Activated CD4-positive, alpha-beta memory T cell treated with anti-CD3 and anti-CD28 coated beads, Interleukin-2, amount 10 ng/mL, durations not matched to agents 7 days and 5 days (primary cell): ENCODE data around the gene DIAPH1. TPM values are rescaled to one million over a fixed set of nuclear protein-coding genes. Genes with fewer than 3 reads are reported as not detected.

Experiments
- CTCF ChIA-PET: fragments of 350-600 bp; sonication (Branson Sonifier 250); formaldehyde crosslinking; loops from one replicate; lab custom pipeline; 2021; ENCODE audit warnings: antibody characterized with exemption, inconsistent platforms; lab: Charles Lee
- POLR2A ChIA-PET: fragments of 350-600 bp; sonication (Branson Sonifier 250); formaldehyde crosslinking; loops from one replicate; lab custom pipeline; 2021; ENCODE audit warnings: antibody characterized with exemption; lab: Charles Lee
- DNase-seq: peaks from one replicate; pipeline ENCODE4 v3.0.0-alpha.2; 2020
- H3K27ac Mint-ChIP-seq: one replicate; pipeline ENCODE4 v1.8.0; 2021; ENCODE audit warnings: mild to moderate bottlenecking, mixed read lengths
- H3K27me3 Mint-ChIP-seq: one replicate; pipeline ENCODE4 v1.8.0; 2021; ENCODE audit warnings: mixed read lengths
- H3K36me3 Mint-ChIP-seq: one replicate; pipeline ENCODE4 v1.8.0; 2021; ENCODE audit warnings: low read depth, mixed read lengths
- H3K4me1 Mint-ChIP-seq: one replicate; pipeline ENCODE4 v1.8.0; 2021; ENCODE audit warnings: mixed read lengths
- H3K4me3 Mint-ChIP-seq: one replicate; pipeline ENCODE4 v1.8.0; 2021; ENCODE audit warnings: mild to moderate bottlenecking, mixed read lengths
- H3K9me3 Mint-ChIP-seq: one replicate; pipeline ENCODE4 v1.8.0; 2021; ENCODE audit warnings: mixed read lengths
- total RNA-seq, 2 experiments: library from RNA; stranded (reverse); gene quantifications; one replicate each; pipeline ENCODE4 v1.2.3, GENCODE V29; 2021

DIAPH1 gene
- total RNA-seq, 2 experiments from 2014 or later = 317 to 323 TPM

DNA sequence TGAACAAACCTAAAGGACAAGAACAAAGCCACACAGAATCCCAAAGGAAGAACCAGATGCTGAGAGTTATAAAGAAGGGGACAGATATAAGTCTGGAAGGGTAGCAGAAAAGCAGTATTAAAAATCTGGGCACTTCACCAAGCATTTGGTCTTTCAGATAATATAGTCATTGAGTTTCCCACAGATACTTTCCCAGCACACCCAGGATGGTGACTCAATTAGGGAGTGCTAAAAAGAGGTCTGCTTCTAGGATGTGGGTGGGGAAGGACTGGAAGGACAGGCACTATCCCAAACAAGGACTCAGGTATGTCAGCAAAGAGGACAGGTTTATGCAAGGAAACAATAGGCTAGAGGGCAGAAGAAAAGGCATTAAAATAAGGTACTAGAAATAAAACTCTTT is 59.3 kb downstream of the DIAPH1 start:
- Mint-ChIP-seq H3K9me3 (no peaks in the 10 kb centered on the region), H3K27ac (no peak overlapping the region), H3K4me3 (no peak overlapping the region), H3K4me1 (peaks cover 38% of the 10 kb centered on the region), H3K27me3 (no peaks in the 10 kb centered on the region), H3K36me3 (peaks cover 77% of the 10 kb centered on the region)
- CTCF ChIA-PET = interaction anchor here (0.9 to 2.8 kb wide), 6 partner anchors 12 to 146 kb away, joined by 4 to 14 read pairs (median 10); partner anchors contain the start of genes DIAPH1, PCDHGA10 and PCDHGA11
- POLR2A ChIA-PET = no interaction called here
- no peak for DNase-seq

DNA sequence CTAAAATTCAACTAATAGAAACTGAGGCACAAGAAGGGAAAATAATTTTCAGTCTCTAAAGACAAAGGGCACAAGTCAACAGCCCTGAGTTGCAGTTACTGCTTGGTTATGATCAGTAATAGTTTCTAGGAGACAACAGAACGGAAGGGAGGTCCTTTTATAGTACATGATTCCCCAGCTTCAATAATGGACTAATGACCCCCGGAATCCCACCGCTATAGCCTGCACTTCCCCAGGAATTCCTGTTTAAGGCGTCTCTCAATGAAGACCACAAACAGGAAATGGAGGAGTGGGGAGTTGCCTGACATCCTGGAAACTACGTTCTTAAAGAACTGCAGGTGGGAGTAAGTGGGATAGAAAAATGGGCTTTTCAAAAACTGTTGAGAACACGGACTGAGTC is 60.6 kb downstream of the DIAPH1 start:
- no peak overlapping the region for H3K4me3 Mint-ChIP-seq
- H3K4me1 Mint-ChIP-seq = peaks cover 28% of the 10 kb centered on the region
- CTCF ChIA-PET = interaction anchor here (0.5 to 3.2 kb wide), 35 partner anchors 9 to 839 kb away, joined by 3 to 28 read pairs (median 4); partner anchors contain the start of genes DIAPH1, HDAC3, PCDHGA10 and PCDHGA11
- DNase-seq = no peak
- H3K36me3 Mint-ChIP-seq = peaks cover 71% of the 10 kb centered on the region
- peak overlapping the region; percentile 62 for H3K27ac Mint-ChIP-seq
- no peaks in the 10 kb centered on the region for H3K9me3 Mint-ChIP-seq
- H3K27me3 Mint-ChIP-seq = no peaks in the 10 kb centered on the region
- POLR2A ChIA-PET = interaction anchor here (0.9 to 1.5 kb wide), 5 partner anchors 34 to 238 kb away, joined by 3 to 7 read pairs (median 3); partner anchors contain the start of genes DIAPH1 and TAF7

DNA sequence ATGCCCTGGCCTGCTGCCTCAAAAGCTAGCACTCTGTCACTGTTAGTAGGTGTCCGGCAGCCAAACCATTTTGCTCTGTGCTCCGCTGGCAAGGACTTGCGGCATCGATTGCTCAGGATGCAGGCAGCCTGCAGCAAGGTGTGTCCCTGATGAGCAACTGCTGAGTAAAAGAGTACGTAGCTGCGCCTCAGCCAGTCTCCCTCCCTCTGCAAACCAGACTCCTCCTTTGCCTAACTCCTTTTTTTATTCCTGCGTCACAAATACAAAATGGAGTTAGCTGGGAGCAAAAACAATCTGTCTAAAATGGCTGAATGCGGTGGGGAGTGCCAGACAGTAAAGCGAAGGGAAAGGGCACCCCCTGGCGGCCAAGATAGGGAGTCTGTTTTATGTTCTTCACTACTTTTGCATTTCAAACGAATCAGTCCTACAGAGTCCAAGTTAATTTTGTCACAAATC is 61.1 kb downstream of the DIAPH1 start:
- Mint-ChIP-seq H3K36me3 (peaks cover 67% of the 10 kb centered on the region), H3K27me3 (no peaks in the 10 kb centered on the region), H3K4me1 (peaks cover 28% of the 10 kb centered on the region), H3K9me3 (no peaks in the 10 kb centered on the region), H3K4me3 (no peak overlapping the region), H3K27ac (peak overlapping the region; percentile 62)
- POLR2A ChIA-PET = interaction anchor here (0.9 to 1.5 kb wide), 5 partner anchors 34 to 237 kb away, joined by 3 to 7 read pairs (median 3); partner anchors contain the start of genes DIAPH1 and TAF7
- DNase-seq = peak; percentile 79
- CTCF ChIA-PET = interaction anchor here (0.5 to 3.2 kb wide), 40 partner anchors 8 to 838 kb away, joined by 3 to 28 read pairs (median 4); partner anchors contain the start of genes DIAPH1, HDAC3, PCDHGA10 and PCDHGA11

DNA sequence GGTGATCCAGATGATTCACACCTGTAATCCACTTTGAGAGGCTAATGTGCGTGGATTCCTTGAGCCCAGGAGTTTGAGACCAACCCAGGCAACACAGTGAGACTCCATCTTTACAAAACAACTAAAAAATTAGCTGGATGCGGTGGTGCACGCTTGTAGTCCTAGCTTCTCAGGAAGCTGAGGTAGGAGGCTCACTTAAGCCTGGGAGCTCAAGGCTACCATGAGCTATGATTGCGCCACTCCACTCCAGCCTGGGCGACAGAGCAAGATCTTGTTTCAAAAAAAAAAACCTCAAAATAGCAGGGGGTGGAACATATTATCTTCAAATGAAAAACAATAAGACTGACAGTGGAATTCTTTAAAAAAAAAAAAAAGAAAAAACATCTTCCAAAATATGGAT is 70.9 kb downstream of the DIAPH1 start:
- Mint-ChIP-seq H3K4me1 (peaks cover 2% of the 10 kb centered on the region), H3K27me3 (no peaks in the 10 kb centered on the region), H3K36me3 (peaks cover 87% of the 10 kb centered on the region), H3K27ac (no peak overlapping the region), H3K4me3 (no peak overlapping the region), H3K9me3 (peaks cover 13% of the 10 kb centered on the region)
- no peak for DNase-seq
- CTCF ChIA-PET = interaction anchor here (0.7 to 2.5 kb wide), 4 partner anchors 11 to 39 kb away, joined by 4 to 11 read pairs (median 8); no protein-coding TSS in a partner anchor
- POLR2A ChIA-PET = interaction anchor here (1.2 kb wide), 1 partner anchor 16 kb away, joined by 3 read pairs; no protein-coding TSS in a partner anchor

DNA sequence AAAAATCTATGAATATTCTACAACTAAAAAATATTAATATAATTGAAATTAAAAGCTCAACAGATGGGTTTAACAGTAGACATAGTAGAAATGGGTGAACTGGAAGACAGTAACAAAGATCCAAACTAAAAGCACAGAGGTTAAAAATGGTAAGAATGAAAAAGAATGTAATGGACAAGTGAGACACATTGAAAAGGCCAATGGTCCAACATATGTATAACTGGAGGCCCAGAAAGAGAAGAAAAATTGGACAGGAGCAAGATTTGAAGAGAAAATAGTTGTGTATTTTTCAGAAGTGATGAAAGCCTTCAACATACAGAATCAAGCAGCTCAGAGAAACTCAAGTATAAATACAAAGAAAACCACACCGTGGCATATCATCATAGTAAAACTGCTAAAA is 71.3 kb downstream of the DIAPH1 start:
- POLR2A ChIA-PET = interaction anchor here (1.2 kb wide), 1 partner anchor 17 kb away, joined by 3 read pairs; no protein-coding TSS in a partner anchor

DNA sequence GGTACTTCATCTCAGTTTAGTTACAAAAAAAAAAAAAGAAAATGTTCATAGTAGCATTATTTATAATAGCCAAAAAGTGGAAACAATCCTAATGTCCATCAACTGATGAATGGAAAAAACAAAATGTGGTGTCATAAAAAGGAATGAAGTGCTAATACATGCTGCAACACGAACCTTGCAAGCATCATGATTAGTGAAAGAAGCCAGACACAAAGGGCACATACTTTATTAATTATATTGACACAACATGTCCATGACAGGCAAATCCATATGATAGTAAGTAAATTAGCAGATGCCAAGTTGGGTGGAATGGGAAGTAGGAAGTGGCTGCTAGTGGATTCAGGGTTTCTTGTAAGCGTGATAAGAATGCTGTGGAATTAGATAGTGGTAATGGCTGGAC is 75.7 kb downstream of the DIAPH1 start:
- no peak for DNase-seq
- H3K36me3 Mint-ChIP-seq = peaks cover 71% of the 10 kb centered on the region
- no peak overlapping the region for H3K27ac Mint-ChIP-seq
- CTCF ChIA-PET = interaction anchor here (2.0 to 3.1 kb wide), 3 partner anchors 15 to 24 kb away, joined by 4 to 14 read pairs (median 9); no protein-coding TSS in a partner anchor
- POLR2A ChIA-PET = no interaction called here
- H3K27me3 Mint-ChIP-seq = no peaks in the 10 kb centered on the region
- H3K4me1 Mint-ChIP-seq = no peaks in the 10 kb centered on the region
- H3K9me3 Mint-ChIP-seq = peaks cover 9% of the 10 kb centered on the region
- H3K4me3 Mint-ChIP-seq = no peak overlapping the region

More for the DNA sequence above, 71.3 kb downstream of the DIAPH1 start:
- H3K4me1 Mint-ChIP-seq = peaks cover 2% of the 10 kb centered on the region
- CTCF ChIA-PET = interaction anchor here (0.7 to 2.5 kb wide), 4 partner anchors 11 to 39 kb away, joined by 4 to 11 read pairs (median 8); no protein-coding TSS in a partner anchor
- DNase-seq = no peak
- H3K36me3 Mint-ChIP-seq = peaks cover 89% of the 10 kb centered on the region
- peaks cover 13% of the 10 kb centered on the region for H3K9me3 Mint-ChIP-seq
- no peak overlapping the region for H3K27ac Mint-ChIP-seq
- no peaks in the 10 kb centered on the region for H3K27me3 Mint-ChIP-seq
- H3K4me3 Mint-ChIP-seq = no peak overlapping the region

DNA sequence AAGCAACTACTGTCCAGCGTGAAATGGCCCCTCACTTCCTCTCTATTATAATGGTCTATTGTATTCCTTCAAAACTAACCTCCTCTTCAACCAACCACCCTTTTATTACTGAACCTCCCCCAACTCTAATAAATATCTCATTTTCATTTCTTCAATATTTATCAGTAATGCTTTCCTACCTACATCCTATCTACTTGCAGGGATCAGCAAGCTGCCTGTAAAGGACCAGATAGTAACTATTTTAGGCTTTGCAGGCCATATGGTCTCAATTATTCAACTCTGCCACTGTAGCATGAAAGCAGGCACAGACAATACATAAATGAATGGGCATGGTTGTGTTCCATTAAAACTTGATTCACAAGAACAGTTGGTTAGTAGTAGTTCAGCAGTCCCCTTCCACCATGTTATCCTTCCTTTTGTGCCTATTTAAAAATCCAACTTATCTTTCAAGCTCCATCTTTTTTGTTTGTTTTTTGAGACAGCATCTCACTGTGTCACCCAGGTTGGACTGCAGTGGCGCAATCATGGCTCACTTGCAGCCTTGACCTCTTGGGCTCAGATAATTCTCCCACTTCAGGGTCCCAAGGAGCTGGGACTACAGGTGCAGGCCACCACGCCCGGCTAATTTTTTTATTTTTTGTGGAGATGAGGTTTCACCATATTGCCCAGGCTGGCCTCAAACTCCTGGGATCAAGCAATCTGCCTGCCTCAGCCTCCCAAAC is 84.1 kb downstream of the DIAPH1 start:
- Mint-ChIP-seq H3K4me1 (no peaks in the 10 kb centered on the region), H3K27me3 (no peaks in the 10 kb centered on the region), H3K27ac (no peak overlapping the region), H3K9me3 (no peaks in the 10 kb centered on the region), H3K36me3 (peaks cover 40% of the 10 kb centered on the region), H3K4me3 (no peak overlapping the region)
- DNase-seq = no peak
- ChIA-PET POLR2A (no interaction called here), CTCF (interaction anchor here (1.4 to 2.5 kb wide), 5 partner anchors 10 to 30 kb away, joined by 7 to 14 read pairs (median 9); no protein-coding TSS in a partner anchor)

DNA sequence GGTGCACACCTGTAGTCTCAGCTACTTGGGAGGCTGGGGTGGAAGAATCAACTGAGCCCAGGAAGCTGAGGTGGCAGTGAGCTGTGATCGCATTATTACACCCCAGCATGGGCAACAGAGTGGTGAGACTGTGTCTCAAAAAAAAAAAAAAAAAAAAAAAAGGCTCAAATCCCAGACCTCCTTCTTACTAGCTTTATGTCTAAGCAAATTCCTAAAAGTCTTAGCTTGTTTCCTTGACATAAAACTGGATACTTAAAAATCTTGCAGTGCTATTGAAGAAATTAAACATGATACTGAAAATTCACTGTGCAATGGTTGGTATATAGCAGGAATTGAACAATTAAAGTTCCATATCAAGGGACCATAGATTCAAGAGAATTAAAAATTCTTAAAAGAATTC is 84.9 kb downstream of the DIAPH1 start:
- DNase-seq = no peak
- peaks cover 42% of the 10 kb centered on the region for H3K36me3 Mint-ChIP-seq
- no peaks in the 10 kb centered on the region for H3K9me3 Mint-ChIP-seq
- H3K27me3 Mint-ChIP-seq = no peaks in the 10 kb centered on the region
- H3K4me1 Mint-ChIP-seq = no peaks in the 10 kb centered on the region
- no peak overlapping the region for H3K27ac Mint-ChIP-seq
- no peak overlapping the region for H3K4me3 Mint-ChIP-seq
- CTCF ChIA-PET = interaction anchor here (1.4 to 2.5 kb wide), 5 partner anchors 10 to 30 kb away, joined by 7 to 14 read pairs (median 9); no protein-coding TSS in a partner anchor
- POLR2A ChIA-PET = interaction anchor here (0.7 kb wide), 1 partner anchor 30 kb away, joined by 3 read pairs; no protein-coding TSS in a partner anchor

DNA sequence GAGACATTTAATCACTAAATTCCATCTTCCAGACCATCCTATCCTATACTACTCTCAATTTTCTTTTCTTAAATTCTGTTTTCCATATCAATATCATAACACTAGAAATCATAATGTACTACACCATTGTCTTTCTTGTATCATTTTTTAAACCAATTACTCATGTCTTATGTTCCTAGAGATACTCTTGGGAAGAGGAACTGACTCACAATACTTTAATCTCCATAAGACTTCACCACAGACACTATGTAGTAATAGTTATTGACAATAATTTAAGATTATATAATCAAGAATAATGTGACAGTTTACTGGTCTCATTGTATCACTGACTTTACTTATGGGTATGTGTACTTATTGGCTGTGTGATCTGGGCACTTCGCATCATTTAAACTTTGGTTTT is 86.1 kb downstream of the DIAPH1 start:
- H3K27me3 Mint-ChIP-seq = no peaks in the 10 kb centered on the region
- ChIA-PET CTCF (interaction anchor here (1.5 to 2.5 kb wide), 2 partner anchors 9 to 31 kb away, joined by 10 to 14 read pairs; no protein-coding TSS in a partner anchor), POLR2A (no interaction called here)
- no peaks in the 10 kb centered on the region for H3K4me1 Mint-ChIP-seq
- no peak overlapping the region for H3K4me3 Mint-ChIP-seq
- no peak for DNase-seq
- H3K36me3 Mint-ChIP-seq = peaks cover 53% of the 10 kb centered on the region
- H3K27ac Mint-ChIP-seq = no peak overlapping the region
- H3K9me3 Mint-ChIP-seq = no peaks in the 10 kb centered on the region

DNA sequence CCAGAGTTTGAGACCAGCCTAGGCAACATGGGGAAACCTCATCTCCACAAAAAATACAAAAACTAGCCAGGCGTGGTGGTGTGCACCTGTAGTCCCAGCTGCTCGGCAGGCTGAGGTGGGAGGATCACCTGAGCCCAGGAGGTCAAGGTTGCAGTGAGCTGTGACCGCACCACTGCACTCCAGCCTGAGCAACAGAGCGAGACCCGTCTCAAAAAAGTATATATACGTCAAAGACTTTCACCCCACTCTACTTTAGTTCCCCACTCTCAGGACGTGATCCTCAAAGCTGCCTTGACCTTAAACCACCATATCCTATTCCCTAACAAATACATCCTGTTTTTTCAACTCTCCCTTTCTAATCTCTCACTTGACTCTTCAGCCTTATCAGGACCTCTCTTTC is 88.9 kb downstream of the DIAPH1 start:
- no peaks in the 10 kb centered on the region for H3K27me3 Mint-ChIP-seq
- H3K4me3 Mint-ChIP-seq = no peak overlapping the region
- peaks cover under 1% of the 10 kb centered on the region for H3K4me1 Mint-ChIP-seq
- H3K27ac Mint-ChIP-seq = no peak overlapping the region
- DNase-seq = no peak
- H3K36me3 Mint-ChIP-seq = peaks cover 57% of the 10 kb centered on the region
- POLR2A ChIA-PET = no interaction called here
- CTCF ChIA-PET = no interaction called here
- no peaks in the 10 kb centered on the region for H3K9me3 Mint-ChIP-seq

DNA sequence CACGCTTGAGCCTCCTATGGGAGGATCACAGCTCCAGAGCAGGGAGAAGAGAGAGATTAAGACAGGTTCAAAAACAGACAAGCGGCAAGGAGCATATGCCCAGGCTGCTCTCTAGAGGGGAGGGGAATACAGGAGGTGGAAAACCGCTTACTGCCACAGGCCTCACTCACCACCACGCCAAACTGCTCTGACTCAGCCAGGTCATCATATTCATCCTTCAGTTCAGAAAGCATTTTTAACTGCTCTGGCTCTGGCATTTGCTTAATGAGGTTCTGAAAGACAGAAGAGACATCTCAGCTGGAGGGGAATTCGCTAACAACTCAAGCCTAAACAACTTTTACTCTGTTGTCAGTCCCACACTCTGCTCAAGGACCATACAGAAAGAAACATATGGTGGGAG is 89.8 kb downstream of the DIAPH1 start:
- Mint-ChIP-seq H3K27ac (peak overlapping the region; percentile 28), H3K36me3 (peaks cover 57% of the 10 kb centered on the region), H3K9me3 (no peaks in the 10 kb centered on the region), H3K4me3 (no peak overlapping the region), H3K27me3 (no peaks in the 10 kb centered on the region), H3K4me1 (peaks cover 4% of the 10 kb centered on the region)
- POLR2A ChIA-PET = no interaction called here
- no peak for DNase-seq
- CTCF ChIA-PET = interaction anchor here (1.4 kb wide), 1 partner anchor 16 kb away, joined by 7 read pairs; no protein-coding TSS in a partner anchor

DNA sequence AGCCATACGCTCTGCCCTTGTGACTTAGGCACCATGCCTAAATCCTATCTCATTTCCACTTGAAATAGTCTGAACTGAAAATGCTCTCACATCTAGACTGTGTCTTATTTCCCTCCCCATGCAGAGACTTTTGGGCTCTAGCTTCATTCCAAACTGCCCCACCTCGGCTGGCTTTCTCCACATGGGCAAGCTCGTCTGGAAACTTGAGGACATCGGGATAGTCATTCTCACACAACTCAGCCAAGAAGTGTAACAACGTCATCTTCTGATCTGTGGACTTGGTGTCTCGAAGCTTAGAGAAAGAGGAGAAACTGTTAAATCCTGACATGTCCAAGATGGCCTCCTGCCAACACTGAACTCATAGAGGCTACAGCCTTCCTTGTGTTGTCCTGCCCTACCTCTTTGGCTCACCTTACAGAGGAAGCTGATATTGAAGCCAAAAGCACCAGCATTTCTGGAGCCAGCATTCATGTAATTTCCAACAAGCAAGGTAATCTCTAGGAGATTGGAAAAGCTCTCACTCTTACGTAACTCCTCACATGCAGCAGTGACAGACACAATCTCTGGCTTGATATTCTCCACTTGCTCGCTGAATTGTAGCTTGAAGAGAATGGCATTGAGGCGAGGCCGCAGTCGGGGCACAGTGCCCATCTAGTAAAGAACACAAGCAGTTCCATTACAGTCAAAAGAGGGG is 90.4 kb downstream of the DIAPH1 start:
- ChIA-PET POLR2A (interaction anchor here (1.2 kb wide), 1 partner anchor 208 kb away, joined by 5 read pairs; no protein-coding TSS in a partner anchor), CTCF (interaction anchor here (0.8 to 1.4 kb wide), 3 partner anchors 15 to 36 kb away, joined by 5 to 7 read pairs (median 5); no protein-coding TSS in a partner anchor)
- Mint-ChIP-seq H3K9me3 (no peaks in the 10 kb centered on the region), H3K27me3 (no peaks in the 10 kb centered on the region), H3K4me3 (no peak overlapping the region), H3K4me1 (peaks cover 4% of the 10 kb centered on the region), H3K27ac (peak overlapping the region; percentile 28), H3K36me3 (peaks cover 61% of the 10 kb centered on the region)
- no peak for DNase-seq
